Stimulated activated CD4-positive, alpha-beta T cell treated with anti-CD3 and anti-CD28 coated beads, TNF-alpha, amount 100 ng/mL, for 4 hours (primary cell): ENCODE data around the gene ZC3H13.

Experiments
- DNase-seq, 3 experiments: peaks; one replicate each; pipeline ENCODE4 v3.0.0-alpha.2; 2020; ENCODE audit warnings: low read depth in 3 of 3

ZC3H13 gene

GRCh38 chr13:46052319-46053161 is at the start of gene ZC3H13:
Gene ZC3H13 (minus strand): TSS chr13:46052746. CDS start chr13:46045507, 7,239 bp downstream.
- DNase-seq: peak; percentile 68 to 85 (median 82)

- DNase-seq: no peak
These were observed 49.7 kb upstream of the ZC3H13 start for GRCh38 chr13:46102255-46102605.

- DNase-seq: no peak
These were observed 49.1 kb upstream of the ZC3H13 start for GRCh38 chr13:46101484-46102254.

GRCh38 chr13:46101002-46101401 is 48.5 kb upstream of the ZC3H13 start:
- no peak for DNase-seq

GRCh38 chr13:46100191-46100815 is 47.8 kb upstream of the ZC3H13 start:
- no peak for DNase-seq

- DNase-seq: no peak
These were observed 45.1 kb upstream of the ZC3H13 start for GRCh38 chr13:46097663-46098062.

GRCh38 chr13:46097015-46097414 is 44.5 kb upstream of the ZC3H13 start:
- DNase-seq: no peak

- DNase-seq: no peak
These were observed 41.9 kb upstream of the ZC3H13 start for GRCh38 chr13:46094478-46094877.

- DNase-seq: no peak
These were observed 36.4 kb upstream of the ZC3H13 start for GRCh38 chr13:46088821-46089562.

- DNase-seq: no peak
These were observed 34.9 kb upstream of the ZC3H13 start for GRCh38 chr13:46087481-46087880.

GRCh38 chr13:46086985-46087384 is 34.4 kb upstream of the ZC3H13 start:
- DNase-seq: no peak

GRCh38 chr13:46086421-46086922 is 33.9 kb upstream of the ZC3H13 start:
- no peak for DNase-seq

GRCh38 chr13:46085737-46086136 is 33.2 kb upstream of the ZC3H13 start:
- DNase-seq: no peak

GRCh38 chr13:46082324-46082723 is 29.8 kb upstream of the ZC3H13 start:
- DNase-seq: no peak

GRCh38 chr13:46079770-46080169 is 27.2 kb upstream of the ZC3H13 start:
- no peak for DNase-seq

- no peak for DNase-seq
These were observed 24.7 kb upstream of the ZC3H13 start for GRCh38 chr13:46077265-46077664.

GRCh38 chr13:46076827-46077226 is 24.3 kb upstream of the ZC3H13 start:
- DNase-seq: no peak

- DNase-seq: no peak
These were observed 23.3 kb upstream of the ZC3H13 start for GRCh38 chr13:46075811-46076210.

- no peak for DNase-seq
These were observed 19.2 kb upstream of the ZC3H13 start for GRCh38 chr13:46071590-46072249.

GRCh38 chr13:46063292-46063691 is 10.7 kb upstream of the ZC3H13 start:
- DNase-seq: no peak

- DNase-seq: no peak
These were observed 9.6 kb upstream of the ZC3H13 start for GRCh38 chr13:46062185-46062584.
